ENCODE data around the gene HOXC9. TPM values are rescaled to one million over a fixed set of nuclear protein-coding genes. Genes with fewer than 3 reads are reported as not detected.

The HOXC9 gene
- total and polyA plus RNA-seq, 2 of the 8 experiments (the other 6 are each of a cell fraction or from before 2014, with no cell fraction given), result not detected

- Histone ChIP-seq H3K4me1 (replicated peaks in 1 of 4; ENCODE audit: control insufficient read depth in 3 of 4, insufficient read depth in 4 of 4, low read length in 3 of 4) (peaks cover 0 to 8% (median 4%) of the 10 kb centered on the region in 4 experiments; a peak in 5 of 7 replicates), H2BK20ac (ENCODE audit: low read length) (no peak overlapping the region), H3K27me3 (replicated peaks in 1 of 4; ENCODE audit: control insufficient read depth in 3 of 4, extremely low read depth in 1 of 4, insufficient read depth in 3 of 4, low read length in 3 of 4) (peaks cover 99 to 100% (median 100%) of the 10 kb centered on the region in 4 experiments), H4K20me1 (replicated peaks in 1 of 2; ENCODE audit: control insufficient read depth in 1 of 2, insufficient read depth in 2 of 2, low read length in 2 of 2) (peaks cover 18 to 40% of the 10 kb centered on the region in 2 experiments), H3K27ac (ENCODE audit: low read depth, low read length) (no peak overlapping the region), H3K14ac (ENCODE audit: insufficient read length) (no peak overlapping the region), H3K4ac (replicated peaks; ENCODE audit: insufficient read length, low read depth, low read length) (no peak overlapping the region), H3K79me1 (ENCODE audit: low read depth, low read length) (no peaks in the 10 kb centered on the region), H4K91ac (replicated peaks; ENCODE audit: insufficient read length, low read length) (no peak overlapping the region), H3K79me2 (ENCODE audit: control insufficient read depth in 1 of 2, insufficient read depth in 2 of 2, low read length in 2 of 2) (no peaks in the 10 kb centered on the region), H4K8ac (ENCODE audit: extremely low read depth, insufficient read depth, low read length) (no peak overlapping the region), H2BK12ac (ENCODE audit: low read depth, low read length) (0 out of 2 replicates have a peak overlapping the region, but pooled peaks have one; percentile 39), H3K23me2 (ENCODE audit: low read depth, low read length) (0 out of 2 replicates have a peak, but pooled peaks cover 1% of the 10 kb centered on the region), H3K4me2 (ENCODE audit: insufficient read depth in 1 of 2, low read depth in 2 of 2, low read length in 2 of 2) (no peak overlapping the region), H3K56ac (replicated peaks; ENCODE audit: insufficient read length, low read depth, low read length) (no peak overlapping the region), H2BK5ac (ENCODE audit: low read depth, low read length) (no peak overlapping the region), H3K23ac (ENCODE audit: insufficient read length) (no peak overlapping the region), H3K9ac (replicated peaks in 1 of 4; ENCODE audit: extremely low read depth in 1 of 4, low read depth in 3 of 4, low read length in 3 of 4) (no peak overlapping the region), H3K4me3 (ENCODE audit: extremely low read depth in 1 of 4, insufficient read depth in 2 of 4, low read depth in 3 of 4, low read length in 4 of 4) (no peak overlapping the region), H2AFZ (ENCODE audit: low read length) (no peak overlapping the region), H2BK120ac (replicated peaks; ENCODE audit: low read depth, low read length) (no peak overlapping the region), H3K9me3 (ENCODE audit: insufficient read depth in 2 of 2, low read depth in 1 of 2, low read length in 1 of 2) (no peaks in the 10 kb centered on the region), H4K5ac (ENCODE audit: insufficient read length, low read depth, low read length) (no peak overlapping the region), H3K36me3 (ENCODE audit: control insufficient read depth in 2 of 4, insufficient read depth in 4 of 4, low read length in 3 of 4) (no peaks in the 10 kb centered on the region; a peak in 2 of 8 replicates), H2BK15ac (ENCODE audit: low read length) (0 out of 2 replicates have a peak overlapping the region, but pooled peaks have one; percentile 92), H2AK5ac (ENCODE audit: low read depth, low read length) (0 out of 2 replicates have a peak overlapping the region, but pooled peaks have one; percentile 15), H3K18ac (ENCODE audit: extremely low read depth, low read length) (no peak overlapping the region)
- ChIA-PET CTCF (ENCODE audit: partially characterized antibody) (interaction anchor here (0.9 to 2.3 kb wide), 7 partner anchors 15 to 211 kb away, joined by 3 to 8 read pairs (median 3); partner anchors contain the start of gene HOXC5), POLR2A (ENCODE audit: partially characterized antibody) (interaction anchor here (0.9 to 1.3 kb wide), 2 partner anchors 9 to 28 kb away, joined by 3 read pairs; no protein-coding TSS in a partner anchor)
- FAIRE-seq (no peak), DNase-seq (ENCODE audit: low read depth in 1 of 2, low spot score in 2 of 2) (no peak)
- TF ChIP-seq EZH2 (IDR thresholded peaks at IDR 0.05; ENCODE audit: low read depth, low read length, severe bottlenecking) (peak; percentile 70), SP1 (IDR thresholded peaks at IDR 0.05; ENCODE audit: low read depth, low read length) (no peak), RNF2 (IDR thresholded peaks at IDR 0.05; ENCODE audit: borderline replicate concordance, low read depth, low read length, missing control alignments, poor library complexity, severe bottlenecking) (peak; percentile 85), SAP30 (IDR thresholded peaks at IDR 0.05; ENCODE audit: insufficient read depth, insufficient replicate concordance, low read length) (no peak), CBX8 (IDR thresholded peaks at IDR 0.05; ENCODE audit: borderline replicate concordance, low read depth, low read length) (peak; percentile 11; the same call in 1 of the 2 replicates), SIN3A (conservative IDR thresholded peaks at IDR 0.05 in 1 of 2, IDR thresholded peaks at IDR 0.05 in 1 of 2; ENCODE audit: low read depth in 1 of 2, low read length in 2 of 2) (no peak), SUZ12 (IDR thresholded peaks at IDR 0.05; ENCODE audit: low read length) (peak; percentile 92)
- 27% methylated on average over 24 of the region's 24 CpGs; no CpG with 5 or more reads in 1 of the 2 experiments for WGBS, 2 experiments (ENCODE audit: extremely low coverage in 1 of 2, insufficient coverage in 1 of 2, insufficient read length in 1 of 2, insufficient replicate concordance in 2 of 2, low coverage in 1 of 2, low lambda C conversion rate in 2 of 2, missing lambda C conversion rate in 1 of 2)
These were observed 31.5 kb upstream of the HOXC9 start for GRCh38 chr12:53968214-53969127.
